ENCODE results near the gene FRMD1.

GRCh38 chr6:168030218-168030746, 48.7 kb downstream of the FRMD1 start:
- TF ChIP-seq EZH2 (IDR thresholded peaks at IDR 0.05) (no peak), POLR2AphosphoS5 (IDR thresholded peaks at IDR 0.05; ENCODE audit: borderline replicate concordance, low read depth, low read length) (no peak)
